ENCODE measurements around the gene POLR2B.

The POLR2B gene

GRCh38 chr4:57061395-57061794, 82.7 kb downstream of the POLR2B start:
- no peak for DNase-seq (ENCODE audit: low read depth)
- TF ChIP-seq CTCF (IDR thresholded peaks at IDR 0.05; ENCODE audit: low read depth, low read length, missing control alignments), result no peak
- H3K4me3 ChIP-seq (ENCODE audit: low read depth, low read length), result no peak overlapping the region

- no peak for DNase-seq (ENCODE audit: low read depth)
- H3K4me3 ChIP-seq (ENCODE audit: low read depth, low read length), result no peak overlapping the region
- no peak for TF ChIP-seq CTCF (IDR thresholded peaks at IDR 0.05; ENCODE audit: low read depth, low read length, missing control alignments)
Measured at GRCh38 chr4:57063518-57063917, 84.8 kb downstream of the POLR2B start.

- no peak for DNase-seq (ENCODE audit: low read depth)
- no peak for TF ChIP-seq CTCF (IDR thresholded peaks at IDR 0.05; ENCODE audit: low read depth, low read length, missing control alignments)
- H3K4me3 ChIP-seq (ENCODE audit: low read depth, low read length), result no peak overlapping the region
Measured at GRCh38 chr4:57064120-57064519, 85.4 kb downstream of the POLR2B start.

DNA sequence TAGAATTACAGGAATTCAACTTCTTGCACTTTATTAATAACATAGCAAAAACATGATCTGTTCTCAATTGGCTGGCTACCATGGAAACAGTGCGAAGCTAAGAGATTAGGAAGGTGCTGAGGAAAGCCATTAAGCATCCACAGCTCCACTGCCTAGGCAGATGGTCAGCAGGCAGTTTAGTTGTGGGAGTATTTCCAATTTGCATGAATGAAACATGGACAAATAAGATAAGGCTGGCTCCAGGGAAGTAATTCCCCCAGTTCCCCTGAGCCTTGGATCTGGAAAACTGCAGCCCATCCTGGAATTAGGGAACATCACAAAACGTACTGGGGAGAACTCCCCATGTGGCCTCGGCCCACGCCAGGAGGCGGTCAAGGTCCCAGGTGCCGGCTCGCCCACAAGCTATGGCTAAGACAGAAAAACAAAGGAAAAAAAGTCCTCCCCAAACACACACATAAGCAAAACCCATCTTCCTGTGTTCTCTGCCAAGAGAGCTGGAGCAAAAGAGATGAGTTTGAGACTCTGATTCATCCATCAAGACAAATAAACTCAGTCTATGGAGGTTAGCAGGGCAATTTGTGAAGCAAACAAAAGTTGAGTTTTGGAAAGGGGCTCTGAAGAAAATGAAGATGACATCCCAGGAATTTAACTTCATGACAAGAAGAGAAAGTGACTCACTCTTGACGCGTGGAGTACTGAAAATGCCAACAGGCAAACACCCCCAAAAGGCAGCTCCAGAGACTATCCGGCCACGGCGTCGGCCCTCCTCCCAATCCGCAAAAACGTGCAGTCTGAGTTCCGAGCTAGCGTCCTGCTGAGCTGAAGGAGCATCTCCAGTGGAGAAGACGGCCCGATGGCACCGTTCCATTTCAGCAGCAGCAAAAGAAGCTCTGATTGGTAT, 86.4 kb downstream of the POLR2B start:
- H3K4me3 ChIP-seq (ENCODE audit: low read depth, low read length), result no peak overlapping the region
- TF ChIP-seq CTCF (IDR thresholded peaks at IDR 0.05; ENCODE audit: low read depth, low read length, missing control alignments), result no peak
- no peak for DNase-seq (ENCODE audit: low read depth)

DNA sequence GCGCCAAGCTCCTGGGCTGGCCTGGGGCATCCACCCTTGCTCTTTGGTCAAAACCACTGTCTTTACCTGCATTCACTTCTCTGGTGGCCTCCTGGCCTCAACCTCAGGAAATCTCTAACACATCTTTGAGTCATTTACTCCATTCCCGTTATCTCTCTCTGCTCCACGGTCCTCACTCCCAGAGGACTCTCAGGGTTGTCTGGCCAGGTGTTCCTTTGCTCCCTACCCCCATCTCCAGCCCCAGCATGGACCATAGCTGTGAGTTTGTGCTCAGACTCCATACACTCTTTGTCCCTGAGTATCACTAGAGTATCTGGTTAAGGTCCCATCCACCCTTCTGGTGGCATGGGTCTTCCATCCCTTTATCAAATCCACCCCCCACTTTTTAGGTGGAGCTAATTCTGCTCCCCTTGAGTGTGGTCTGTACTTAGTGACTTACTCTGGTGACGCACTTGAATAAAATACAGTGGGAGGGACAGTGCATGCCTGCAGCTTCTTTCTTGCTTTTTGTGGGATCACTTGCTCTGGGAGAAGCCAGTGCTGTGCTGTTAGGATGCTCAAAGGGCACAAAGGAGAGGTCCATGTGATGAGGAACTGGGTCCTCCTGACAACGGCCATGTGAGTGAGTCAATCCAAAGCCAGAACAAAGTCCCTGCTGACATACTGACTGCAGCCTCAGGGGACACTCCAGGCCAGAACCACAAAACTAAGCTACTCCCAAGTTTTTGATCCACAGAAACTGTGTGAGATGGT, 87.2 kb downstream of the POLR2B start:
- no peak for DNase-seq (ENCODE audit: low read depth)
- TF ChIP-seq CTCF (IDR thresholded peaks at IDR 0.05; ENCODE audit: low read depth, low read length, missing control alignments), result no peak
- H3K4me3 ChIP-seq (ENCODE audit: low read depth, low read length), result no peak overlapping the region

DNA sequence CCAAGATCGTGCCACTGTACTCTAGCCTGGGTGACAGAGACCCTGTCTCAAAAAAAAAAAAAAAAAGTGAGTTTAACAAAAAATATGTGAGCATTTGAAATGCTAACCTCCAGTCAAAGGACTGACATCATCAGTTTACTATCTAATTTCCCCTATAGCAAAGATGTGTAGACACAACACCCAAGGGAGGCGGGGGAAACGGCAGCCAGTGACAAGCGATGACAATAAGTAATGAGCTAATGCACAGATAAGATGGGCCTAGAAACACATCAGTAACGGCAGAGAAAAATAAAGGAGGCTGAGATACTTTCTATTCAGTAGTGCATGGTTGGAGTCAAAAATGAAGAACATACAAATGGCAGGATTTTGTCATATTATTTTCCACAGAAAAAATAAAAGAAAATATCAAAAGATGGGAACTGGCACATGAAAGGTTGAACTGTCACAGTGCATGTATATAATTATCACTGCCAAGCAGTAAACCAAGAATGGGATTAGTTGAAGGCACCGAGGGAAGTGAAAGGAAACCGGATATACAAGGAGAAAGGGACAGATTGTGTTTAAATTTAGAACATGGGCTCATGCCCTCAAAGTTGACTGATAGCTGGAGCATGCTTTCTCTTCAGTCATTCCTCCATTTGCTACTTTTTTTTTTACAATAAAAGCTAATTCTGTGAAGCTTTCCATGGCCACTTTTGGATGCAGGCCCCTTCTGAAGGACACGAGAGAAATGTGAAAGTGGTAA, 89.7 kb downstream of the POLR2B start:
- no peak for DNase-seq (ENCODE audit: low read depth)
- no peak for TF ChIP-seq CTCF (IDR thresholded peaks at IDR 0.05; ENCODE audit: low read depth, low read length, missing control alignments)
- H3K4me3 ChIP-seq (ENCODE audit: low read depth, low read length), result no peak overlapping the region
